ENCODE measurements around the gene DNAJB5. TPM values are rescaled to one million over a fixed set of nuclear protein-coding genes. Genes with fewer than 3 reads are reported as not detected.

DNAJB5 gene
- total RNA-seq, 4 donors from 2014 or later: 4.0 to 6.5 (median 4.6) TPM

DNA sequence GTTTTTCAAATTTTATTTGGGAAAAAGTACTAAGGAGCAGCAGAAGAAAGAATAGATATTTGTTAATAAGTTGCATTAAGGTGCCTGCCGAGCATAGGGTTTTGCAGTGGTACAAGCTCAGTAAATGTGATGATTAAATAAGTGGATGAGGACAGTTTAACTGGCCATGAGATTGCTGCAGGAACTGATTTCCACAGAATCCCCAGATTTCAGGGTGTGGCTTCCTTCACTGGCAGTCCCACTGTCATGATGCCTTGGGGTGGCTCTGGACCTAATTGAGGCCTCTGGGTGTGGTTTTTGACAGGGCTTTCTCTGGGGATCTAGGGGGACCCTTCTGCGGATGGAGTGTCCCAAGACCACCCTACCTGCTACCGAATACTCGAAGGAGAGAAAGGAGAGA lies 30.1 kb upstream of the DNAJB5 start:
- TF ChIP-seq, protein P1, sequence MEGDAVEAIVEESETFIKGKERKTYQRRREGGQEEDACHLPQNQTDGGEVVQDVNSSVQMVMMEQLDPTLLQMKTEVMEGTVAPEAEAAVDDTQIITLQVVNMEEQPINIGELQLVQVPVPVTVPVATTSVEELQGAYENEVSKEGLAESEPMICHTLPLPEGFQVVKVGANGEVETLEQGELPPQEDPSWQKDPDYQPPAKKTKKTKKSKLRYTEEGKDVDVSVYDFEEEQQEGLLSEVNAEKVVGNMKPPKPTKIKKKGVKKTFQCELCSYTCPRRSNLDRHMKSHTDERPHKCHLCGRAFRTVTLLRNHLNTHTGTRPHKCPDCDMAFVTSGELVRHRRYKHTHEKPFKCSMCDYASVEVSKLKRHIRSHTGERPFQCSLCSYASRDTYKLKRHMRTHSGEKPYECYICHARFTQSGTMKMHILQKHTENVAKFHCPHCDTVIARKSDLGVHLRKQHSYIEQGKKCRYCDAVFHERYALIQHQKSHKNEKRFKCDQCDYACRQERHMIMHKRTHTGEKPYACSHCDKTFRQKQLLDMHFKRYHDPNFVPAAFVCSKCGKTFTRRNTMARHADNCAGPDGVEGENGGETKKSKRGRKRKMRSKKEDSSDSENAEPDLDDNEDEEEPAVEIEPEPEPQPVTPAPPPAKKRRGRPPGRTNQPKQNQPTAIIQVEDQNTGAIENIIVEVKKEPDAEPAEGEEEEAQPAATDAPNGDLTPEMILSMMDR (IDR thresholded peaks at IDR 0.05; ENCODE audit: low read depth): no peak

DNA sequence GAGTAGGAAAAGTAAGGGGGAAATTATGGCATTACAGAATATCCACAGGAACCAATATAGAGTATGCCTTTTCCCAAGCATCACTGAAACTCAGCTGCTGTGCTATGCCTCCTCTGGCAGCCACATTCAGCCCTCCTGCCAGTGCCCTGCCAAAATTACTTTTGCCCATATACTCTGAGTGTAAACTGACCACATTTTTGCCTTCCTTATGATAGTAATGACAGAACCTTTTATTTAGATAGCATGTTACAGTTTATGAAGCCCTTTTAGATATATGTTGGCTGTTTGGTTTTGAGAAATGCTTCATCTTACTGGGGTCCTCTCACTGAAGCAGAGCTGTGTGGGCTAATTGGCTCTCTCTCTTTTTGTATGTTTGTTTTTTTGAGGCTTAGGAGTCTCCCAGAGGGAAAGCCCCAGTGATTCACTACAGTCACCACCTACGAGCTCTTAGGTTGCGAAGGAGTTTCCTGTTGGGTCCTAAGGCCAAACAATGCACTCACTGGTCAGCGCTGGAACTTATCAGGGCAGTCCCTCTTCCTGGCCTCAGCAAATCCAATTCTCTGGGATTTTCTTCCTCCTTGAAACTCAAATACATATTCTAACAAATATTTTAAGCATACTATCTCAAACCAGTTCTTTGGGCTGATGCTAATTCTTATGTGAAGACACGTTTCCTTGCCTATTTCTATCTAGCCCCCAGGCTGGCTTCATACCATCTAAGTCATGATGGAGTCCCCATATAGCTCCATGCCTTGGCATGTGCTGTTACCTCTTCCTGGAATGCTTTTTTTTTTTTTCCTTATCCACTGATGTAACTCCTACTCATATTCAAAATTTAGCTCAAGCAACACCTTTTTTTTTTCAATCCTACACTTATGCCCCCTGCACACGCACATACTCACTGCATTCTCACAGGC lies 27.7 kb upstream of the DNAJB5 start:
- TF ChIP-seq, protein P1 (IDR thresholded peaks at IDR 0.05; ENCODE audit: low read depth): no peak

DNA sequence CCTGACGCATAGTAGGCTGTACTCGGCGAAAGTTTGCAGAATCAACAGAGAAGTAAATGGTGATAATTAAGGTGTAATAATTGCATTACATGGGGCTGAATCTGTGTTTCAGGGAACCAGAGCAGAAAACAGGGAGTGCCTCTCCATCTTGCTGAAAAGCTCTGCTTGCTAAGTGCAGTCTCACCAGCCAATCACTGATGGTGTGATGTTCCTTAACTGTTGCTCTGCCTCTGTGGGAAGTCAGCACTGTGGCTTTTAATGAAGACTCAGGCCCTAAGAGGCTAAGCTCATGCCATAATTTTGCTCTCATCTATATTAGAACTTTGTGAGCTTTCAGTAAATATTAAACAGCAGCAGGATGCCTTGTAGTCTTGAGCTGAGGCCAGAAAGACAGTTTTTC lies 27.0 kb upstream of the DNAJB5 start:
- TF ChIP-seq, protein P1 (IDR thresholded peaks at IDR 0.05; ENCODE audit: low read depth): no peak

DNA sequence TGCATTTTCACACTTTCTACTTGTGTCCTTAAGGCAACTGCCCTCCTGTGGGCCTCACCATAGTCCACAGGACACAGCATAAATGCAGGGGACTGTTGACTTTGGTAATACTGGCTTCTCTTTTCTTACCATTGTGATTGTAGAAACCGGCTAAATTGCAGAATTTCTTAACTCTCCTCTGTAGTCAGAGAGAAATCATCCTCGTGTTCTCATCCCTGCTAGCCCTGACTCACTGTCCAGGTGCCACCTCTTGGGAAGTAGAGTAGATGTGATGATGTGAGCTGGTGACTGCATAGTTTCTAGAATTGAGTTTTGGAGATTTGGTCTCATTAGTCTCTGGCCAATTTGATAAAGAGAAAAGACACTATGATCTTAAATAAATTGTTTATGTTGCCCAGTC lies 26.0 kb upstream of the DNAJB5 start:
- TF ChIP-seq, protein P1 (IDR thresholded peaks at IDR 0.05; ENCODE audit: low read depth): no peak

DNA sequence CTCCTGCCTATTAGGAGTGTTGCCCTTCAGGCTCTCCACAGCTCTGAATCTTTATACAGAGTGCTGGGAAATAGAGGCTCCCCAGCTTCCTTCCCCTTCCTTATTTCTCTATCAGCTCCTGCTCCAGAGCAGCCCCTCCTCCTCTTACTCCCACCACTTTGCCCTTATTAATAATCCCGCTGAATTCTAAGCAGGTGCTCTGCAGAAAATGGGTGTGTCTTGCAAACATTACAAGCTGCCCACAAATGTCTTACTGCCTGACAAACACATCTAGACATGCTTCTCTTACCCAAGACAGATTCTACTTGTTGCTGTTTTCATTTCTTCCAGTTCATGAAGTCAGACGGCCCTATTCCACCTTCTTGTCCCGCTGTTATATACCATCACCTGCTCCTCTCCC lies 25.1 kb upstream of the DNAJB5 start:
- TF ChIP-seq, protein P1 (IDR thresholded peaks at IDR 0.05; ENCODE audit: low read depth): no peak

DNA sequence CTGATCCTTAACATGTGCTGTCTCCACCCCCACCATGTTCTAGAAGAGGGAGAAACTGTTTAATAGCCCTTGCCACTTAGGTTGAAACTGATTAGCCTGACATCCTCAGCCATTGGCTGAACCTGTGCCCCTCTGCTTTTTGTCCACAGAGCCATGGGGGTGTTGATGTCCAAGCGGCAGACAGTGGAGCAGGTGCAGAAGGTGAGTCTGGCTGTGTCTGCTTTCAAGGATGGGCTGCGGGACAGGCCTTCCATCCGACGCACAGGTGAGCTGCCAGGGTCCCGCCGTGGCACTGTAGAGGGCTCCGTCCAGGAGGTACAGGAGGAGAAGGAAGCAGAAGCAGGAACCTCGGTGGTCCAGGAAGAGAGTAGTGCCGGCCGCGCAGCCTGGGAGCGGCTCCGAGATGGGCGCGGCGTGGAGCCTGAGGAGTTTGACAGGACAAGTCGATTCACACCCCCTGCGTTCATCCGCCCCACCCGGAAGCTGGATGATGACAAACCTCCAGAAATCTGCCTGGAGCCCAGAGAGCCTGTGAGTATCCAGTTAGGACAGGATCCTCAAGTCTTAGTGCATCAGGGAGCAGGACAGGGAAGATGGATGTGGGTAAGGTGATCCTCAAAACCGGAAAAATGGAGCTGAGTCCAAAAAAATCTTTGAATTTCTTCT lies 18.3 kb upstream of the DNAJB5 start:
- TF ChIP-seq, protein P1 (IDR thresholded peaks at IDR 0.05; ENCODE audit: low read depth): no peak

DNA sequence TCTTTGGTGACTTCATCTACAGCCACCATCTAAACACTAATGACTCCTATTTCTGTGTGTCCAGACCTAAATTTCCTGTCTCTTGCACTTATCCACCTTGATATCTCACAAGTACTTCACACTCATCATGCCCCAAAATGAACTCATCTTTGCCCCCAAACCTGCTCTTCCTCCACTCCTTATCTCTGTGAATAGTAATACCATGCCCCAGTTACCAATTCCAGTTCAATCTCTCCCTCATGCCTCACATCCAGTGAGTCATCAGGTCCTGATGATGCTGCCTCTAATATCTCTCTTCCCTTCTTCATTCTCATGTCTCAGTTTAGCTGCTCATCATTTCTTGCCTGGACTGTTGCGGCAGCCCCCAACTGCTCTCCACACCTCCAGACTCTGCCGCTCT lies 14.9 kb upstream of the DNAJB5 start:
- TF ChIP-seq, protein P1 (IDR thresholded peaks at IDR 0.05; ENCODE audit: low read depth): no peak

All from subcutaneous adipose tissue (tissue), 4 donors.